Gastrocnemius medialis (tissue), 4 donors: ENCODE data around the gene RAD18. TPM values are rescaled to one million over a fixed set of nuclear protein-coding genes. Genes with fewer than 3 reads are reported as not detected.
A peak's percentile ranks its signal among the peaks of the same experiment; 100 is the strongest.

Experiments used
- ATAC-seq, 2 donors: fragments of 150-250 bp; one replicate each; pipeline ENCODE4 v1.9.1; 2016
- DNase-seq, 2 donors: peaks; one replicate each; pipeline ENCODE4 v3.0.0-alpha.2; 2019
- H3K27ac ChIP-seq, 4 donors: fragments of 200-600 bp; sonication (generic); 1 replicate in 1 of 4; 2 replicates in 3 of 4; pipeline ENCODE4 v1.5.1; 2016 to 2018; ENCODE audit warnings: mild to moderate bottlenecking in 2 of 4, moderate library complexity in 1 of 4
- H3K27me3 ChIP-seq, 3 donors: fragments of 200-600 bp; sonication (generic) in 2 of 3; 1 replicate in 1 of 3; 2 replicates in 2 of 3; pipeline versions ENCODE4 v1.5.1 to v1.6.0; 2016 to 2019; ENCODE audit warnings: mild to moderate bottlenecking in 1 of 3, moderate library complexity in 1 of 3
- H3K36me3 ChIP-seq, 2 donors: fragments of 200-600 bp; sonication (generic) in 1 of 2; one replicate each; pipeline ENCODE4 v1.5.1; 2017 to 2018
- H3K4me1 ChIP-seq, 2 donors: fragments of 200-600 bp; sonication (generic) in 1 of 2; one replicate each; pipeline ENCODE4 v1.5.1; 2016 to 2017; ENCODE audit warnings: mild to moderate bottlenecking in 2 of 2
- H3K4me3 ChIP-seq, 4 donors: fragments of 200-600 bp; sonication (generic) in 3 of 4; 1 replicate in 1 of 4; 2 replicates in 3 of 4; pipeline ENCODE4 v1.5.1; 2016 to 2019; ENCODE audit warnings: mild to moderate bottlenecking in 2 of 4
- H3K9me3 ChIP-seq, 3 donors: fragments of 200-600 bp; sonication (generic) in 2 of 3; 1 replicate in 1 of 3; 2 replicates in 2 of 3; pipeline ENCODE4 v1.5.1; 2016 to 2019
- POLR2A ChIP-seq, 2 donors: fragments of 450-650 bp; IDR thresholded peaks; one replicate each; pipeline ENCODE4 v1.6.1; 2017; ENCODE audit warnings: antibody characterized with exemption in 2 of 2, mild to moderate bottlenecking in 2 of 2, moderate library complexity in 2 of 2
- in situ Hi-C, 4 donors: fragments of 200-750 bp; cut with MboI; loops; one replicate each; pipeline versions ENCODE4 v1.15.0 to v1.8.0; 2017; ENCODE audit warnings: low sequenced_read_pairs in 4 of 4
- intact Hi-C: fragments of 100-400 bp; cut with DNase I; formaldehyde crosslinking; loops from one replicate; pipeline ENCODE4 v1.15.1; 2023; ENCODE audit warnings: low total_unique reads
- total RNA-seq, 4 donors: library from RNA; depleted of rRNA; stranded (reverse); fragments of >200 nt; gene quantifications; one replicate each; pipeline versions ENCODE4 v1.1.0 to v1.2.3, GENCODE V29; 2016
- TF ChIP-seq, protein P1 (sequence below), 5 experiments: fragments of 450-650 bp in 3 of 5; fragments of 200-600 bp in 2 of 5; sonication (generic) in 2 of 5; IDR thresholded peaks in 4 of 5; conservative IDR thresholded peaks in 1 of 5; 1 replicate in 4 of 5; 2 replicates in 1 of 5; pipeline ENCODE4 v1.5.1; 2016 to 2019; ENCODE audit warnings: antibody characterized with exemption in 5 of 5, mild to moderate bottlenecking in 3 of 5, moderate library complexity in 3 of 5

Gene RAD18
- total RNA-seq, 4 donors from 2014 or later, result 1.8 to 5.8 (median 2.3) TPM

DNA sequence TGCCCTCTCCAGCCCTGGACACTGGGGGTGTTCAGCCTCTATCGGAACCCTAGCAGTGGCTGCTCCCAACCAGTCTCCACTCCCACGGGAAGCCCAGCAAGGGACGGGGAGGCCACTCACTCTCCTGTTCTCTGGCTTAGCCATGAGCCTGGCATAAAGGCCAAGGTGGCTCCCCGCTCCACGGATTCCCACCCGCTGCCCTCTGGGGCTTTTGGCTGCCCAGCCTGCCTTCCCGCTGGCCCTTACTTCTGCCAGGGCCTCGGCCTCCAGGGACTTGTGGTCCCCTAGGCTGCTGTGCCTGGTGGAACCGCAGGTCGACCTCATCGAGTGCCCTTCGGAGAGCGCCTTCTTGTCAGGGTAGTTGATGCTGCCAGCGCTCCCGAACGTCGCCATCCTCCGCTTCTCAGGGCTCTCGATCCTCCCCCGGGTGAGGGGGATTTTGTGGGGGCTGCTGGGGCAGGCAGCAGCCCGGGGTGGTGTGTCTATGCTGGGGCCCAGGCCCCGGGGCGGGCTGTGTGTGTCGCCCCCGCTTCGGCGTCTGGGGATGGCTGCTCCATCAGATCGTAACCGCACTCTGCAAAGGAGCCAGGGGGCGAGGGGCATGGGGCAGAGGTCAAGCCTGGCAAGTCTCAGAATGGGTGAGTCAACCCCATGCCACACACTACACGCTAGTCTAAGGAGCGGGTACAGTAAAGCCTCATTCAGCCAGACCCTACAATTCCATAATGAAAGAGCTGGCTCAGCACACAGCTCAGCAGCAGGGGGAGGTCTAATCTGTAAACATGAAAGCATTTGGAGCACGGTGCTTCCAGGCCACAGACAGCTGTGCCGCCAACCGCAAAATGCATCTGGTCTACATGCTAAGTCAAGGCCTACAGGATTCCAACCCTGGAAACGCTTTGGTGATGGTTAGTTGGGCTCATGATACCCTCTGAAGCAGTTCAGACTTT is 27.3 kb upstream of the RAD18 start:
- in situ Hi-C loops, result no loop called here
- TF ChIP-seq, protein P1, sequence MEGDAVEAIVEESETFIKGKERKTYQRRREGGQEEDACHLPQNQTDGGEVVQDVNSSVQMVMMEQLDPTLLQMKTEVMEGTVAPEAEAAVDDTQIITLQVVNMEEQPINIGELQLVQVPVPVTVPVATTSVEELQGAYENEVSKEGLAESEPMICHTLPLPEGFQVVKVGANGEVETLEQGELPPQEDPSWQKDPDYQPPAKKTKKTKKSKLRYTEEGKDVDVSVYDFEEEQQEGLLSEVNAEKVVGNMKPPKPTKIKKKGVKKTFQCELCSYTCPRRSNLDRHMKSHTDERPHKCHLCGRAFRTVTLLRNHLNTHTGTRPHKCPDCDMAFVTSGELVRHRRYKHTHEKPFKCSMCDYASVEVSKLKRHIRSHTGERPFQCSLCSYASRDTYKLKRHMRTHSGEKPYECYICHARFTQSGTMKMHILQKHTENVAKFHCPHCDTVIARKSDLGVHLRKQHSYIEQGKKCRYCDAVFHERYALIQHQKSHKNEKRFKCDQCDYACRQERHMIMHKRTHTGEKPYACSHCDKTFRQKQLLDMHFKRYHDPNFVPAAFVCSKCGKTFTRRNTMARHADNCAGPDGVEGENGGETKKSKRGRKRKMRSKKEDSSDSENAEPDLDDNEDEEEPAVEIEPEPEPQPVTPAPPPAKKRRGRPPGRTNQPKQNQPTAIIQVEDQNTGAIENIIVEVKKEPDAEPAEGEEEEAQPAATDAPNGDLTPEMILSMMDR (IDR thresholded peaks at IDR 0.05 in 4 of 5, conservative IDR thresholded peaks at IDR 0.05 in 1 of 5), result no peak
- no peak for TF ChIP-seq POLR2A (IDR thresholded peaks at IDR 0.05)
- no peak for ATAC-seq

DNA sequence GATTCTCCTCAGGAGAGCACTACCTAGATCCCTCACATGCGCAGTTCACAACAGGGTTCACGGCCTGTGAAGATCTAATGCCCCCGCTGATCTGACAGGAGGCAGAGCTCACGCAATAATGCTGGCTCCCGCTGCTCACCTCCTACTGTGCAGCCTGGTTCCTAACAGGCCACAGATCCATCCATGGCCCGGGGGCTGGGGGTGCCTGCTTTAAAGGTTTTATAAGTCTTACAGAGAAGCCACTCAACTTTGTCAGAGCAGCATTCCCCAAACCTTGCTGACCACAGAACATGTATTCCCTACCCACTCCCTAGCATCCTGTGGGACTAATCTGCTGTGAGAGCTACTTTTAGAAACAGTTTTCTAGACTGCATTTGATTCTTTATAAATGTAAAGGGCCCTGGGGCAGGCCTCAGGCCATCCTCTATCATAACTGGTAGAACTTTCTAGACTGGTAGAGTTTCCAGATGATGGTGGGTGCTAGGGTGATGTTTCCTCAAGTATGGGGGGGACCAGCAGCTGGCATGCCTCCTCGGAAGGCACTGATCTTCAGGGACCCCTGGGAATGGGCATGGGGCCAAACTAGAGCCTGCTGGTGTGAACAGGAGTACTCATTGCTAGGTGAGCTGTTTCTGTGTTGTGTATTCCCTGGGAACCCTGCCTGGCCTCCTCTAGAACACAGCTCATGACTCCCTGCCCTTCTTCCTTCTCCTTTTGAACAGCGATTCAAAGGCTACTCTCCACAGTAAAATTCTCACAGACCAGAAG is 25.7 kb upstream of the RAD18 start:
- intact Hi-C loops (loop anchor here (1.0 kb wide), 2 partner anchors 78 to 313 kb away; no protein-coding TSS in a partner anchor), in situ Hi-C loops (loop anchor here in 1 of 4 donors (10.0 kb wide), 1 partner anchor 76 kb away; no protein-coding TSS in a partner anchor)
- Histone ChIP-seq H3K9me3 (no peaks in the 10 kb centered on the region), H3K27ac (no peak overlapping the region), H3K4me1 (no peaks in the 10 kb centered on the region), H3K4me3 (no peak overlapping the region), H3K27me3 (no peaks in the 10 kb centered on the region), H3K36me3 (no peaks in the 10 kb centered on the region)
- ATAC-seq (no peak), DNase-seq (no peak)
- TF ChIP-seq, protein P1 (IDR thresholded peaks at IDR 0.05 in 4 of 5, conservative IDR thresholded peaks at IDR 0.05 in 1 of 5), result no peak
- TF ChIP-seq POLR2A (IDR thresholded peaks at IDR 0.05), result no peak

More for the DNA sequence above, 27.3 kb upstream of the RAD18 start:
- Histone ChIP-seq H3K27me3 (no peaks in the 10 kb centered on the region), H3K4me1 (no peaks in the 10 kb centered on the region), H3K36me3 (no peaks in the 10 kb centered on the region), H3K4me3 (no peak overlapping the region), H3K9me3 (no peaks in the 10 kb centered on the region), H3K27ac (no peak overlapping the region)
- no peak for DNase-seq
- intact Hi-C loops, result no loop called here

DNA sequence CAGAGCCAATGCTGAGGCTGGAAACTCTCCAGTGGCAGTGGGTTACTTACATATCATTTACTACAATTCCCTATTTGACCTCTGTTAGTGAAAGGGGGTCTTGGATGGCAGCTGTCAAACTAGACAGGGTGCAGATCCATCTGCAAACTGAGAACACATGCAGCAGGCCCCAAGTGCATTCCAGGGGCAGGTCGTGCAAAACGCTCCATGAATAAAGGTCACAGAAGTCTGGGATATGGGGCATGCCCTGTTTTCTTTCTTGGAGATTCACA is 25.0 kb upstream of the RAD18 start:
- no peak overlapping the region for H3K4me3 ChIP-seq
- in situ Hi-C loops, result loop anchor here in 1 of 4 donors (10.0 kb wide), 1 partner anchor 76 kb away; no protein-coding TSS in a partner anchor
- H3K27me3 ChIP-seq, result no peaks in the 10 kb centered on the region
- TF ChIP-seq, protein P1 (IDR thresholded peaks at IDR 0.05 in 4 of 5, conservative IDR thresholded peaks at IDR 0.05 in 1 of 5), result no peak
- TF ChIP-seq POLR2A (IDR thresholded peaks at IDR 0.05), result no peak
- no peak for DNase-seq
- no peak for ATAC-seq
- H3K27ac ChIP-seq, result no peak overlapping the region
- no peaks in the 10 kb centered on the region for H3K9me3 ChIP-seq
- H3K36me3 ChIP-seq, result no peaks in the 10 kb centered on the region
- intact Hi-C loops, result loop anchor here (1.0 kb wide), 2 partner anchors 79 to 314 kb away; no protein-coding TSS in a partner anchor
- no peaks in the 10 kb centered on the region for H3K4me1 ChIP-seq

DNA sequence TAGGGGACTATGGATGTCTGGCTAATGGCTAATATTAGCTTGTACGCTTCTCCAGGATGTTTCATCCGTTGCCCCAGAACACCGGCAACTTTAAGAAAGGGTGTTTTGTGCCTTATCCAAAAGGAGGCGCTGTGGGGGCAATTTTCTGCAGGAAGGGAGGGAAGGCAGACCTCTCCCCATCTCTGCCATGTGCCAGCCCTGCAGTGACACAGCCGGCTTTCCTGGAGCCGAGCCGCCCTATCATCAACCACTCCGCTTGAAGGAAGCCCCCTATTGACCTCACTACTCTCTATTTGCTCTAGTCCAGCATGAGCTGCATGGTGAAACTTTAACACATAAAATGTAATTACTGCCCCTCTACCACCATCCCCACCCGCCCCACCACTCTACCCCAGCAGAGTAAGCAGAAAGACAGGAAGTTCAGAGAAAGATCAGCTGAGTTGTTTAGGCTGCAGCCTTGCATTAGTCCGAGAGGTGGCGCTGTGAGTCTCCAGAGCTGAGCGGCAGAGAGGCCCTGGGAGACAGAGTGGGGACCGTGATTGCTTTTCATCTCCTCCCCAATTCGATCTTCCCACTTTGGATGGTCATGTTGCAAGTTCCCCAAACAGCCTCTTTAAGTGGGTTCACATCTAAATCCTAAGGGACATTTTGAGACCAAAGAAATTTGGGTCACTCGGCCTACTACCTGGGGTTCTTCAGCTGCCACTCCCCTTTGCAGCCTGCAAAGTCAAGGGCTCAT is 24.5 kb upstream of the RAD18 start:
- H3K27ac ChIP-seq, result no peak overlapping the region
- H3K4me3 ChIP-seq, result no peak overlapping the region
- H3K27me3 ChIP-seq, result no peaks in the 10 kb centered on the region
- in situ Hi-C loops (loop anchor here in 1 of 4 donors (10.0 kb wide), 1 partner anchor 77 kb away; no protein-coding TSS in a partner anchor), intact Hi-C loops (loop anchor here (1.0 kb wide), 2 partner anchors 79 to 314 kb away; no protein-coding TSS in a partner anchor)
- no peaks in the 10 kb centered on the region for H3K4me1 ChIP-seq
- DNase-seq, result peak in 1 of 2 donors; percentile 51
- peak; percentile 55 to 76 for ATAC-seq
- H3K36me3 ChIP-seq, result no peaks in the 10 kb centered on the region
- TF ChIP-seq POLR2A (IDR thresholded peaks at IDR 0.05), result no peak
- TF ChIP-seq, protein P1 (IDR thresholded peaks at IDR 0.05 in 4 of 5, conservative IDR thresholded peaks at IDR 0.05 in 1 of 5), result peak; percentile 60 to 83 (median 74)
- no peaks in the 10 kb centered on the region for H3K9me3 ChIP-seq
